HG03354 (cell line): ENCODE results near the gene RMND1.

ENCODE experiments used
- ATAC-seq: cut with Tn5 transposase; IDR thresholded peaks from one replicate; pipeline ENCODE4 v1.9.1; 2021; ENCODE audit warnings: mild to moderate bottlenecking; ENCODE audit not compliant: unreplicated experiment, poor library complexity, severe bottlenecking

Gene RMND1

DNA sequence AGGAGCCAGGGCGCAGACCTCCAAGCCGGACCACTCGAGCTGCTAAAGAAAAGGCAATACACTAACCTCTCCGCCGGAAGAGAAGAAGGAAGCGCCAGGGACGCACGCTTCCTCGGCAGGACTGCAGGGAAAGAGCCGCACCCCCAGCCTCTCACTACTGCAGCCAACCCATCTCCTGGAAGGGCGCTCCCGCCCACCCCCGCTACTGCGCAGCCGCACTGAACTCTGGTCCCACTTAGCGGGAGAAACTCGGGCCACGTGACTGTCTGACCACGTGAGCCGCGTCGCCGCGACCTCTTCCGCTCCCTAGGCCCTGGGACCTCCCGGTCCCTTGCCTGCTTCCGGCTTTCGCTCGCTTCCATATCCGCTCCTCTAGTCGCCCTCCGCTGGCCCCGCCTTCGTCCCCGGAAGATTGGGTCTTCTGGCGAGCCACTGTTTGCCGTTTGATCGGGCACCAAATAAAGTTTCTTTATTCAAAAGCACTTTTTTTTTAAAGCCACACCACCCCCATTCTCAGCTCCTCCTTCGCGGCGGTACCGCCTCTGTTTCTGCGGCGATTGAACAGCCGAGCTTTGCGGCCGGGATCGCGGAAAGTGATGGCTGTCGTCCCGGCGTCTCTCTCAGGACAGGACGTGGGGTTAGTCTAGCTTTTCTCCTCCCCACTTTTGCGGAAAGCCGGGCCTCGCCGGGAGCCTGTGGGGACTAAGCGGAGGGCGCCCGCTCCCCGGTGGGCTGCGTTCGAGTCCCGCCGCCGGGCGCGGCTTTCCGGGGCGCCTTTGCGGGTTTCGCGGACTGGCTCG, at the start of gene RMND1:
TSS of gene RMND1 (minus strand) at position 177 of the 800 bp plus-strand sequence. CDS start 6,315 bp downstream, outside the sequence.
- ATAC-seq = peak; percentile 96

GRCh38 chr6:151499551-151499950, 47.6 kb upstream of the RMND1 start:
- ATAC-seq = no peak

GRCh38 chr6:151498327-151498726, 46.4 kb upstream of the RMND1 start:
- peak; percentile 80 for ATAC-seq

DNA sequence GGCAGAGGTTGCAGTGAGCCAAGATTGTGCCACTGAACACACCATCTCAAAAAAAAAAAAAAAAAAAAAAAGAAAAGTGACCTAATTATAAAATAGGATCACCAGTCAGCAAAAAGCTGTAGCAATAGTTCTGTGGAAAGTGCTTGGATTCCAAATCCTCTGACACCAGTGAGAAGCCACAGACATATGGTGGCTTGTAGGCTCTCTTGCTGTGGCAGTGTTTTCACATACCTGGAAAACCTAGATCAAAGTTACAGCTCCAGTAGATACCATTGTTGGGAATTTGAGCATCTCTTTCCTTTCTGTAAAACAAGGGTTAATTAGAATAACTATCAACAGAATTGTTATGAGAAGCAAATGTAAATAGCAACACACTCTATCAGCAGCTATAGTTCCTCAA, 46.0 kb upstream of the RMND1 start:
- ATAC-seq = peak; percentile 51

DNA sequence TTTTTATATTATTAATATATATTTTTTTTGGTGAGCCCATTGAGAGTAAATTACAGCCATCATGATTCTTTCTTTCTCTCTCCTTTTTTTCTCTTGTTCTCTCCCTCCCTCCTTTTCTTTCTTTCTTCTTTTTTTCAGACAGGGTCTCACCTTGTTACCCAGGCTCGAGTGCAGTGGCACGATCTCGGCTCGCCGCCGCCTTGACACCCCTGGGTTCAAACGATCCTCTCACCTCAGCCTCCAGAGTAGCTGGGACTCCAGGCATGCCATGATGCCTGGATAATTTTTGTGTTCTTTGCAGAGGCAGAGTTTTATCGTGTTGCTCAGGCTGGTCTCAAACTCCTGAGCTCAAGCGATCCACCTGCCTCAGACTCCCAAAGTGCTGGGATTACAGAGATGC, 43.5 kb upstream of the RMND1 start:
- ATAC-seq = no peak

DNA sequence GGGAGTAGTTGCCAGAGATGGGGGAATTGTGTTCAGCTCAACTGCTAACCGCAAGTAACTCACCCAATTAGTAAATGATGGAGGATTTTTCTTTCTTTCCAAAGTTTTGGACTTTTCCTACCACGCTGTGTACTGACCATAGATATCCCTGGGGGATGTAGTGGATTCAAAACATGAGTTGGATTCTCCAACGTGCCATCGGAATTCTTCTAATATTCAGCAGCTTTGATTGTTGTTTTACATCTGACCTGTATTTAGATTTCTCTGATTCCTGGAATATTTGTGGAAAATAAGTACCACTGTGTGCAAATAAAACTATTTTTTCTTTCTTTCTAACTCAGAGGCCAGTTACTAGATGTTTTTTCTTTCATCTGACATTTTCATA, 43.0 kb upstream of the RMND1 start:
- no peak for ATAC-seq

DNA sequence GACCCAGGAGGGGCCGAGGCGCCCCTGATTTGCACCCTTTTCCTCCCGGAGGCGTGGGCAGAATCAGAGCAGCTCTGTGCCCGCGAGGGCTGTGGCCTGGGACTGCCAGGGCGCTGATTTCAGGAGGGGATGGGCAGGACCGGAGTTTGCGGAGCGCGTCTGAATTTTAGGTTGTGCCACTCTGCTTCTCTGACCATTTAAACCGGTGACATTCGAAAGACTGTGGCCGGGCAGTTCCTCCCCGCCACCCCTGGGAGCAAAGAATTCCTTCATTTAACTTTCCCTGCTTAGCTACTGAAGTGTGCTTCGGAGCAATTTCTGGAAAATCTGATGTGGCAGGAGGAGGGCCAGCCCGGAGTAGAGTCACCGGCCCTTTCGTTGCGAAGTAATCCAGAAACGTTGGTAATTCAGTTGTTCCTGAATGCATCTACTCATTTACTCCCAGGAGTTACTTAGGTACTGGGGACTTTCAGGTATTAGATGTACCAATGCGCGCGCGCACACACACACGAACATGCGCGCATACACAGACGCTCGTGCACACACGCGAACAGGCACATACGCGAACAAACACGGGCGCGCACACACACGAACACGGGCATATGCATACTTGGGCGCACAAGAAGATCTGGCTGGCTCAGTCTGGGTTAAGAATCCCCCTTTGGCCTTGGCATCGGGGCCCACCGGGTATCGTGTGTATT, 42.5 kb upstream of the RMND1 start:
- ATAC-seq = peak; percentile 33

GRCh38 chr6:151493804-151494234, 41.9 kb upstream of the RMND1 start, which contains the start of gene CCDC170:
TSS of gene CCDC170 (plus strand) at chr6:151494017. CDS start at chr6:151494129, 112 bp downstream.
- peak; percentile 29 for ATAC-seq

- ATAC-seq = no peak
Measured at GRCh38 chr6:151493161-151493803, 41.4 kb upstream of the RMND1 start.

GRCh38 chr6:151490996-151491395, 39.1 kb upstream of the RMND1 start:
- no peak for ATAC-seq

DNA sequence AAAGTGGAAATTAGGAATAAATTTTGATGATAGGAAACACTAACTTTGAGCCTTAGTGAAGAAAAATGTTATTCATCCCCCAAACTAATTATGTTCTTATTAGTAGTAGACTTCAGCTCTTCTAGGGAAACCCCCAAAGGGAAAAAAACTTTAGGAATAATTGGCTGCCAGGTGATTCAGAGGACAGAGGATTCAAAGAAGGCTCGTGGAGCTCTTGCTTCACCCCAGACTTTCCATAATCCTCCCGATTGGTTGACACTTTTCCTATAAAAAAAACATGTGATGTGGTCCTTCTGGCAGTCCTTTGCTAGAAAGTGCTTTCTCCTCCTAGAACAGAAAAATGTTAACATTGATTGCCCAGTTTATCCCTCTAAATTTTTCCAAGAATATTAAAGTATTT, 36.3 kb upstream of the RMND1 start:
- ATAC-seq = no peak

DNA sequence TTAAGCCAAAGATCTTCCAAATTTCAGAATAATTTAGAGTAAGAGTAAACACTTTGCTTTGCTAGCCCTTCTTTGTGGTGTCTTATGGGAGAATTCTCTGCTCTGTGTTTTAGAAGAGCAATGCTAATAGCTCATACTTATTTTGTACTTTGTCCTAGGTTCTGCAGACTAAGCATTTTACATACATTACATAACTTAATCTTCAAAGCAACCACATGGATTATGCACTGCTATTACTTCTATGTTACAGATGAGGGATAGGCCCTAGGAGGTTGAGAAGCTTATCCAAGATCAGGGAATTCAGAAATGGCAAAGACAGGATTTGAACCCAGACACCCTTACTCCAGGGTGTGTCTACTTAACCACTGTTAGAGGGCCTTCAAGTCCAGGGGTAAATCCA, 32.1 kb upstream of the RMND1 start:
- ATAC-seq = no peak

DNA sequence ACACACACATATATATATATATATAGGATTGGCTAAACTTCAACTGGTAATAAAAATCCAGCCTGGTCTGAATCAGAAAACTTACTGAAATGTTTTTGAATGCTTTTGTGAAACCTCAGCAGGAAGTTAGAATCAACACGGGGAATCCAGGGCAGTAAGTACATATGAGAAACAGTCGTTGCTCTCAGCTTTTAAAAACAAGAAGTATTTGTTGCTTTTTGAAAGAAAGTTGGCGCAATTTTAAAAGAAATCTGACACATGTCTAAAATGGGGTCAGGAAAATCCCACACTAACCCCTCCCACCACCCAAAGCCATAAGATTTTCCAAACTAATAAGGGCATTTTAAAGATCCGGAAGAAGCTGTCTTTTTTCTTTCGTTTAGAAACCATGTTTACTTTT, 30.4 kb upstream of the RMND1 start:
- peak; percentile 46 for ATAC-seq

DNA sequence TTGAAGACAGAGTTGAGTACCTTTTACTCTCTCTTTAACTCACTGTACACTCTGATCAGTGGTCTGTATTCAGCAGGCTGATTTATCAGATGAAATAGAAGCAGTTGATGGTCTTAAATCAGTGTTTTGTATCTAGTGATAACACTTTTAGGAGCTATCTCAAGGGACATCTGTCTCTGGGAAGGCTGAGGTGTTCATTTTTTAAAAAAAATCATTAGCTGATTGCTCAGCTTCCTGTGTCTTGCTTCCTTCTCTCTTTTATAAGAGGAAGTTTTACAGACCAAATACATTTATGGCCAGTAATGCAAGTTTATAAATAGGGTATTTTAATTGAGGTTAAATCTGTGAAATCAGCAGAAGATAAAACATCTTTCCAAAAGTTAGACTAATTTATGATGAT, 29.9 kb upstream of the RMND1 start:
- ATAC-seq = no peak

DNA sequence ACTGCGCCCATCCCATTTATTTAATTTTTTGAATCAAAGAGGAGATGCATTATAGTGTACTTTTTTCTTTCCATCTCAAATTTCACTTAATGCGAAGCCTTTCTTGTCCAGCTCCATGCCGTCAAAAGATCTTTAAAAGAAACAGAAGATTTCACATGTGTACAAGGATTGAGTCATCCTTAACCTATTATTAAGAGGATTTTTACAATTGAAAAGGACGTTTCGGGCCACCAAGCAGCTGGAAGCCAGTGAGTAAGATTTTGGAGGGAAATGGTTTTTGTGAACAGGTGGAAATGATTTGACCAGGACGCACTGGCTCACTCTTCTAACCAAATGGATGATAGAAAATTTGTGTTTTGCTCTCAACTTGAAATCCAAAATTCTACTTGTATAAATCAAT, 26.7 kb upstream of the RMND1 start:
- no peak for ATAC-seq

DNA sequence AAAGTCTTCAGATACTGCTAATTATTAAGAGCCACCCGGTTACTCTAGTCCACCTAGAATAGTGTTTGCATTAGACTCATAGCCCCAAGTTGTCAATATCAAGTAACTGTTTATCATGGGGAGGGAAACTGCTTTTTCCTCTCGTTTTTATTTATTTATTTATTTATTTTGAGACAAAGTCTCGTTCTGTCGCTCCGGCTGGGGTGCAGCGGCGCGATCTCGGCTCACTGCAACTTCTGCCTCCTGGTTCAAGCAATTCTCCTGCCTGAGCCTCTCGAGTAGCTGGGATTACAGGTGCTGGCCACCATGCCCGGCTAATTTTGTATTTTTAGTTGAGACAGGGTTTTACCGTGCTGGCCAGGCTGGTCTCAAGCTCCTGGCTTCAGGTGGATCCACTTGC, 25.8 kb upstream of the RMND1 start:
- no peak for ATAC-seq

GRCh38 chr6:151475653-151476523, 24.0 kb upstream of the RMND1 start:
- peak; percentile 67 for ATAC-seq

DNA sequence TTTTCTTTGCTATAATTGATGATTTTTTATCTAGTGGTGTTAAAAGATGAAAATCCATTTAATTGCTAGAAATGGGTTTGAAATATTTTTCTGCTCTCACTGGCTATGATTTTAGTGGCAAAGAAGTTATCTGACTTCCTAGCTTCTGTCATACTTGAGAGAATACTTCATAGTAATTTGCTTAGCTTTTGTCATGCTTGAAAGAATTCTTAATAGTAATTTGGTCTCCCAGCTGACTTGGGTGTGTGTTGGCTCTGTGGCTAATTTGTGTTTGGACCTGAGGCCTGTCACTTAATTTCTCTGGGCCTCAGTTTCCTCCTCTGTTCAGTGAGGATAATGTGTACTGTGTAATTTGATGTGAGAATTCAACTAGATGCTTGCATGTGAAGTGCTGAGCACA, 12.8 kb upstream of the RMND1 start:
- ATAC-seq = no peak

GRCh38 chr6:151461673-151462072, 9.7 kb upstream of the RMND1 start:
- no peak for ATAC-seq
